Esophagus muscularis mucosa (tissue), 4 donors: ENCODE results near the gene MRPS26. TPM values are rescaled to one million over a fixed set of nuclear protein-coding genes. Genes with fewer than 3 reads are reported as not detected.

Source experiments
- DNase-seq: peaks from one replicate; pipeline ENCODE4 v3.0.0-alpha.2; 2017; ENCODE audit errors: extremely low spot score
- H3K27ac ChIP-seq, 4 donors: fragments of 200-600 bp; sonication (generic); replicated peaks in 1 of 4; 1 replicate in 3 of 4; 2 replicates in 1 of 4; pipeline ENCODE4 v1.5.1; 2016 to 2019; ENCODE audit warnings: mild to moderate bottlenecking in 1 of 4
- H3K27me3 ChIP-seq, 4 donors: fragments of 200-600 bp; sonication (generic); one replicate each; pipeline versions ENCODE4 v1.5.1 to v1.6.0; 2016 to 2019
- H3K36me3 ChIP-seq, 4 donors: fragments of 200-600 bp; sonication (generic); one replicate each; pipeline ENCODE4 v1.5.1; 2016 to 2019
- H3K4me1 ChIP-seq, 4 donors: fragments of 200-600 bp; sonication (generic); one replicate each; pipeline ENCODE4 v1.5.1; 2016 to 2019
- H3K4me3 ChIP-seq, 4 donors: fragments of 200-600 bp; sonication (generic); 1 replicate in 2 of 4; 2 replicates in 2 of 4; pipeline ENCODE4 v1.5.1; 2016 to 2019; ENCODE audit warnings: mild to moderate bottlenecking in 4 of 4, moderate library complexity in 1 of 4
- H3K9me3 ChIP-seq, 4 donors: fragments of 200-600 bp; sonication (generic); 1 replicate in 3 of 4; 2 replicates in 1 of 4; pipeline ENCODE4 v1.5.1; 2016 to 2019
- CTCF ChIP-seq, 3 experiments: fragments of 200-600 bp in 2 of 3; fragments of 450-650 bp in 1 of 3; sonication (generic) in 2 of 3; IDR thresholded peaks; one replicate each; pipeline ENCODE4 v1.5.1; 2017 to 2019; ENCODE audit warnings: antibody characterized with exemption in 3 of 3, mild to moderate bottlenecking in 2 of 3, moderate library complexity in 1 of 3
- EP300 ChIP-seq: sonication (generic); formaldehyde crosslinking; IDR thresholded peaks from one replicate; pipeline ENCODE4 v1.6.1; 2017; ENCODE audit warnings: antibody characterized with exemption
- POLR2A ChIP-seq: fragments of 450-650 bp; IDR thresholded peaks from one replicate; pipeline ENCODE4 v1.6.1; 2017; ENCODE audit warnings: antibody characterized with exemption, moderate library complexity, mild to moderate bottlenecking, low read depth
- POLR2AphosphoS5 ChIP-seq, 2 donors: sonication (generic); formaldehyde crosslinking; IDR thresholded peaks; one replicate each; pipeline ENCODE4 v1.6.1; 2017; ENCODE audit warnings: antibody characterized with exemption in 2 of 2
- WGBS: methylation state at CpG from one replicate; pipeline ENCODE4 v1.1.5; 2018; 5-methylcytosine and 5-hydroxymethylcytosine counted together
- intact Hi-C: fragments of 100-400 bp; cut with DNase I; formaldehyde crosslinking; loops from one replicate; pipeline ENCODE4 v1.15.1; 2023
- total RNA-seq, 4 donors: library from RNA; depleted of rRNA; stranded (reverse); fragments of >200 nt; gene quantifications; one replicate each; pipeline versions ENCODE4 v1.1.0 to v1.2.1, GENCODE V29; 2016

MRPS26 gene
- total RNA-seq, 4 donors from 2014 or later = 52.3 to 90.7 (median 71.5) TPM

DNA sequence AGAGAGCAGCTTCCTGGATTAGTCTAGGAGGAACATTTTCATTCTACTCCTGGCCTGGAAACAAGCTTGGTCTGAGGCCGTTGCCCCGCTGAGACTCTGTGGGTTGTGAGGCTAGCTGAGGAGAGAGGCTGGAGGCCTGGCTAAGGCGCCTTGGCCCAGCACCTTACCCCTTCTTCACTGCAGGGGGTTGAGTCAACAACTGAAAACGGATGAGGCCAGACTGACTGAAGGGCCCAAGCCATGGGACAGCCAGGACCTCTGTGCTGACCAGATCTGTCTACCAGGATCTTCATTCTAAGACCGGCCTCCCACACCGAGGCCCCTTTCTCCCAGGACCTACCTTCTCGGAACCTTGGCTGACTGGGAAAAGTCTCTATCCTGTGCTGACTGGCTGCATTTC lies 42.2 kb downstream of the MRPS26 start:
- Histone ChIP-seq H3K27ac (no peak overlapping the region), H3K36me3 (no peaks in the 10 kb centered on the region), H3K9me3 (no peaks in the 10 kb centered on the region), H3K27me3 (peaks cover 0 to 61% (median 17%) of the 10 kb centered on the region in 4 donors), H3K4me3 (no peak overlapping the region), H3K4me1 (peaks cover 2 to 15% (median 13%) of the 10 kb centered on the region in 4 donors)
- no peak for DNase-seq
- intact Hi-C loops = no loop called here
- TF ChIP-seq POLR2AphosphoS5 (IDR thresholded peaks at IDR 0.05) (no peak), EP300 (no peak), CTCF (IDR thresholded peaks at IDR 0.05) (no peak), POLR2A (no peak)
- 89% methylated on average over 6 of the region's 7 CpGs for WGBS

DNA sequence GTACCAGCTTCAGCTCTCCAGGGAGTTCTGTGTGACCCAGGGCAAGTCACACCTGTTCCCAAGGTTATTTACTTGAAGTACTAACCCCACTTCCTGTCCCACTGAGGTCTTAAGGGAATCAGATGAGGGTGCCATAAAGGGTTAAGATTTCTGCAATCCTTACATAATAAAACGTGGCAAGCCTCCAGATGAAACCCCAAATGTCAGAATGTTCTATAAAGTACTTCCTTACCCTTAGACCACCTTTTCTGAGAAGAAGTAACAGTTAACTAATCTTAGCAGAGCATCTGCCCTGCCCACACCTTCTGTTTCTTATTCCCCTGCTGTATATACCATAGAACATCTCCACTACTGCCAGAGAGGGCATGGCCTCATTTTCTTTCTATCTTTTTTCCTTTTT lies 44.7 kb downstream of the MRPS26 start:
- H3K36me3 ChIP-seq = no peaks in the 10 kb centered on the region
- intact Hi-C loops = no loop called here
- H3K9me3 ChIP-seq = no peaks in the 10 kb centered on the region
- TF ChIP-seq EP300 (no peak), CTCF (IDR thresholded peaks at IDR 0.05) (no peak), POLR2AphosphoS5 (IDR thresholded peaks at IDR 0.05) (no peak), POLR2A (no peak)
- 0% methylated on average over 1 of the region's 1 CpG for WGBS
- no peak overlapping the region for H3K27ac ChIP-seq
- H3K4me1 ChIP-seq = peaks cover 0 to 13% (median 10%) of the 10 kb centered on the region in 4 donors
- H3K4me3 ChIP-seq = no peak overlapping the region
- peaks cover 0 to 57% (median 11%) of the 10 kb centered on the region in 4 donors for H3K27me3 ChIP-seq
- no peak for DNase-seq

- no peaks in the 10 kb centered on the region for H3K9me3 ChIP-seq
These were observed 46.9 kb downstream of the MRPS26 start for GRCh38 chr20:3092611-3093379.

DNA sequence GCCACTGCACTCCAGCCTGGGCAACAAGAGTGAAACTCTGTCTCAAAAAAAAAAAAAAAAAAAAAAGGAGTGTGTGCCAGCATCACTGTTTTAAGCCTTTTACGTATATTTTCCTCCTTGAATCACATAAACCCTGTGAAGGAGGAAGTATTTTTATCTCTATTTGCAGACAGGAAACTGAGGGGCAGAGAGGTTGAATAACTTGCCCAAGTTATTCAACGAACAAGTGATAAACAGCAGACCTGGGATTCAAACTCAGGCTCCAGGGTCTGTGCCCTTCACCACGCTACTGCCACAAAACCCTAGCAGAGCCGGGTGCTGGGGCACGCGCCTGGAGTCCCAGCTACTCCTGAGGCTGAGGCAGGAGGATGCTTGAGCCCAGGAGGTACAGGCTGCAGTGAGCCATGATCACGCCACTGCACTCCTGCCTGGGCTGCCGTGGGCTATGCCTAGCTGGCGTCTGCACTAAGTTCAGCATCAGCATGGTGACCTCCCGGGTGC lies 48.1 kb downstream of the MRPS26 start:
- no peak for DNase-seq
- intact Hi-C loops = no loop called here
- no peaks in the 10 kb centered on the region for H3K36me3 ChIP-seq
- H3K4me3 ChIP-seq = no peak overlapping the region
- no peaks in the 10 kb centered on the region for H3K9me3 ChIP-seq
- H3K4me1 ChIP-seq = peaks cover 0 to 13% (median 10%) of the 10 kb centered on the region in 4 donors
- 57% methylated on average over 6 of the region's 10 CpGs for WGBS
- no peak overlapping the region for H3K27ac ChIP-seq
- TF ChIP-seq CTCF (IDR thresholded peaks at IDR 0.05) (no peak), POLR2A (no peak), EP300 (no peak), POLR2AphosphoS5 (IDR thresholded peaks at IDR 0.05) (no peak)
- peaks cover 0 to 64% (median 11%) of the 10 kb centered on the region in 4 donors for H3K27me3 ChIP-seq

More at GRCh38 chr20:3092611-3093379, 46.9 kb downstream of the MRPS26 start:
- DNase-seq = no peak
- intact Hi-C loops = no loop called here
- WGBS = 28% methylated on average over 16 of the region's 81 CpGs
- H3K4me1 ChIP-seq = peaks cover 0 to 13% (median 10%) of the 10 kb centered on the region in 4 donors
- H3K36me3 ChIP-seq = no peaks in the 10 kb centered on the region
- H3K27ac ChIP-seq = no peak overlapping the region
- TF ChIP-seq POLR2AphosphoS5 (IDR thresholded peaks at IDR 0.05) (no peak), POLR2A (no peak), EP300 (no peak), CTCF (IDR thresholded peaks at IDR 0.05) (no peak)
- peak overlapping the region; percentile 22 to 46 (median 38) for H3K4me3 ChIP-seq
- peaks cover 0 to 62% (median 11%) of the 10 kb centered on the region in 4 donors for H3K27me3 ChIP-seq
